H9 (cell line): ENCODE results near the gene POU6F2. TPM values are rescaled to one million over a fixed set of nuclear protein-coding genes. Genes with fewer than 3 reads are reported as not detected.

ENCODE experiments used
- DNase-seq: peaks from one replicate; pipeline ENCODE4 v3.0.0-alpha.2; 2017
- H2AFZ ChIP-seq: one replicate; pipeline ENCODE4 v1.6.1; 2013; ENCODE audit warnings: mild to moderate bottlenecking, low read length, control low read depth, moderate library complexity
- H2AK5ac ChIP-seq: 2 replicates; pipeline ENCODE4 v1.6.1; 2013; ENCODE audit warnings: low read length, control low read depth, mixed read lengths; ENCODE audit not compliant: insufficient read length
- H2BK120ac ChIP-seq: one replicate; pipeline ENCODE4 v1.6.1; 2013; ENCODE audit warnings: low read depth, mild to moderate bottlenecking, low read length, control low read depth, inconsistent platforms; ENCODE audit not compliant: poor library complexity, severe bottlenecking
- H2BK12ac ChIP-seq: 2 replicates; pipeline ENCODE4 v1.6.1; 2013; ENCODE audit warnings: low read length, control low read depth, mixed read lengths, low read depth; ENCODE audit not compliant: insufficient read length
- H2BK15ac ChIP-seq: 2 replicates; pipeline ENCODE4 v1.6.1; 2013; ENCODE audit warnings: low read depth, low read length, control low read depth
- H2BK20ac ChIP-seq: one replicate; pipeline ENCODE4 v1.6.1; 2013; ENCODE audit warnings: low read depth, mild to moderate bottlenecking, low read length, control low read depth, inconsistent platforms; ENCODE audit not compliant: poor library complexity, severe bottlenecking
- H2BK5ac ChIP-seq: 2 replicates; pipeline ENCODE4 v1.6.1; 2013; ENCODE audit warnings: low read length, control low read depth, mixed read lengths; ENCODE audit not compliant: insufficient read length
- H3K14ac ChIP-seq: 2 replicates; pipeline ENCODE4 v1.6.1; 2013; ENCODE audit warnings: low read length, control low read depth; ENCODE audit not compliant: insufficient read depth
- H3K18ac ChIP-seq: 2 replicates; pipeline ENCODE4 v1.6.1; 2013; ENCODE audit warnings: low read depth, mild to moderate bottlenecking, mixed read lengths, low read length, control low read depth; ENCODE audit not compliant: insufficient read length
- H3K23ac ChIP-seq: 2 replicates; pipeline ENCODE4 v1.6.1; 2013; ENCODE audit warnings: low read length, control low read depth, mixed read lengths, low read depth; ENCODE audit not compliant: insufficient read length
- H3K23me2 ChIP-seq: 2 replicates; pipeline ENCODE4 v1.6.1; 2013; ENCODE audit warnings: low read depth, mild to moderate bottlenecking, mixed read lengths, low read length, control low read depth; ENCODE audit not compliant: insufficient read length, poor library complexity, severe bottlenecking
- H3K27ac ChIP-seq: 2 replicates; pipeline ENCODE4 v1.5.1; 2013; ENCODE audit warnings: low read length, control low read depth, mixed read lengths, low read depth; ENCODE audit not compliant: insufficient read length
- H3K27me3 ChIP-seq: 2 replicates; pipeline ENCODE4 v1.6.1; 2013; ENCODE audit warnings: low read length, control low read depth, inconsistent platforms; ENCODE audit not compliant: insufficient read depth
- H3K4ac ChIP-seq: 2 replicates; pipeline ENCODE4 v1.6.1; 2013; ENCODE audit warnings: low read depth, mild to moderate bottlenecking, control low read depth, inconsistent platforms, low read length, moderate library complexity
- H3K4me1 ChIP-seq: 2 replicates; pipeline ENCODE4 v1.6.1; 2013; ENCODE audit warnings: low read length, control low read depth, inconsistent platforms; ENCODE audit not compliant: insufficient read depth
- H3K4me2 ChIP-seq: 2 replicates; pipeline ENCODE4 v1.6.1; 2013; ENCODE audit warnings: low read length, control low read depth, mixed read lengths; ENCODE audit not compliant: insufficient read length, insufficient read depth
- H3K56ac ChIP-seq: 2 replicates; pipeline ENCODE4 v1.6.1; 2013; ENCODE audit warnings: low read depth, mild to moderate bottlenecking, mixed read lengths, low read length, control low read depth; ENCODE audit not compliant: insufficient read length
- H3K79me1 ChIP-seq: 2 replicates; pipeline ENCODE4 v1.6.1; 2013; ENCODE audit warnings: low read depth, mild to moderate bottlenecking, moderate library complexity, low read length, control low read depth, inconsistent platforms; ENCODE audit not compliant: insufficient read depth, poor library complexity, severe bottlenecking
- H3K79me2 ChIP-seq: 2 replicates; pipeline ENCODE4 v1.6.1; 2013; ENCODE audit warnings: low read length, control low read depth, inconsistent platforms; ENCODE audit not compliant: insufficient read depth
- H3K9ac ChIP-seq: 2 replicates; pipeline ENCODE4 v1.6.1; 2013; ENCODE audit warnings: low read length, control low read depth, mixed read lengths; ENCODE audit not compliant: insufficient read length; ENCODE audit errors: extremely low read depth
- H3K9me3 ChIP-seq: one replicate; pipeline ENCODE4 v1.6.1; 2013; ENCODE audit warnings: low read depth, low read length, inconsistent platforms; ENCODE audit not compliant: control insufficient read depth
- H3T11ph ChIP-seq: one replicate; pipeline ENCODE4 v1.6.1; 2013; ENCODE audit warnings: mild to moderate bottlenecking, low read length, control low read depth, inconsistent platforms
- H4K20me1 ChIP-seq: one replicate; pipeline ENCODE4 v1.6.1; 2013; ENCODE audit not compliant: control insufficient read depth, insufficient read length, insufficient read depth
- H4K5ac ChIP-seq: 2 replicates; pipeline ENCODE4 v1.6.1; 2013; ENCODE audit warnings: low read depth, mild to moderate bottlenecking, mixed read lengths, low read length, control low read depth; ENCODE audit not compliant: insufficient read length
- H4K8ac ChIP-seq: replicated peaks from 2 replicates; pipeline ENCODE4 v1.6.1; 2013; ENCODE audit warnings: low read length, control low read depth, mixed read lengths, low read depth; ENCODE audit not compliant: insufficient read length
- H4K91ac ChIP-seq: 2 replicates; pipeline ENCODE4 v1.6.1; 2013; ENCODE audit warnings: low read depth, mild to moderate bottlenecking, moderate library complexity, mixed read lengths, low read length, control low read depth; ENCODE audit not compliant: insufficient read length
- H3K27ac Mint-ChIP-seq, 3 experiments: 2 replicates in 2 of 3; 3 replicates in 1 of 3; pipeline ENCODE4 v1.8.0; 2020 to 2021; ENCODE audit warnings: mixed read lengths in 3 of 3, mild to moderate bottlenecking in 1 of 3, moderate library complexity in 1 of 3
- H3K27me3 Mint-ChIP-seq: 2 replicates; pipeline ENCODE4 v1.8.0; 2021; ENCODE audit warnings: low read depth, mild to moderate bottlenecking, moderate library complexity, mixed read lengths
- H3K36me3 Mint-ChIP-seq, 3 experiments: 2 replicates in 2 of 3; 3 replicates in 1 of 3; pipeline ENCODE4 v1.8.0; 2020 to 2021; ENCODE audit warnings: low read depth in 3 of 3, mixed read lengths in 3 of 3; ENCODE audit not compliant: insufficient read depth in 1 of 3
- H3K4me1 Mint-ChIP-seq, 2 experiments: 2 replicates each; pipeline ENCODE4 v1.8.0; 2020; ENCODE audit warnings: mixed read lengths in 2 of 2
- H3K4me3 Mint-ChIP-seq, 2 experiments: 2 replicates in 1 of 2; 3 replicates in 1 of 2; pipeline ENCODE4 v1.8.0; 2020 to 2021; ENCODE audit warnings: mild to moderate bottlenecking in 2 of 2, mixed read lengths in 2 of 2, moderate library complexity in 1 of 2
- H3K9me3 Mint-ChIP-seq, 2 experiments: 2 replicates in 1 of 2; 3 replicates in 1 of 2; pipeline ENCODE4 v1.8.0; 2020; ENCODE audit warnings: mild to moderate bottlenecking in 2 of 2, mixed read lengths in 2 of 2, moderate library complexity in 1 of 2
- CTCF ChIP-seq: fragments of 200-600 bp; sonication (generic); conservative IDR thresholded peaks from 3 replicates; pipeline ENCODE4 v1.8.0; 2021; ENCODE audit warnings: antibody characterized with exemption, mild to moderate bottlenecking
- WGBS: extraction: QIAGEN DNeasy Blood & Tissue Kit; methylation state at CpG from one replicate; pipeline ENCODE4 v1.1.7; 2013; ENCODE audit warnings: missing lambda C conversion rate, low lambda C conversion rate, mixed read lengths; ENCODE audit not compliant: insufficient read length; ENCODE audit errors: extremely low coverage; 5-methylcytosine and 5-hydroxymethylcytosine counted together
- total RNA-seq: library from RNA; stranded (reverse); gene quantifications from 2 replicates; pipeline ENCODE4 v1.2.1, GENCODE V29; 2021

Gene POU6F2
- total RNA-seq, 1 experiment from 2014 or later, result 1.9 TPM

GRCh38 chr7:39446546-39446945, 468.8 kb downstream of the POU6F2 start:
- Histone ChIP-seq H3K14ac (no peak overlapping the region), H3K23me2 (no peaks in the 10 kb centered on the region), H2AK5ac (no peak overlapping the region), H2BK15ac (no peak overlapping the region), H3K27me3 (no peaks in the 10 kb centered on the region), H2BK20ac (no peak overlapping the region), H2BK5ac (no peak overlapping the region), H3K18ac (no peak overlapping the region), H3K4ac (no peak overlapping the region), H3K4me2 (no peak overlapping the region), H4K20me1 (no peaks in the 10 kb centered on the region), H4K8ac (no peak overlapping the region), H4K91ac (no peak overlapping the region), H3K79me2 (no peaks in the 10 kb centered on the region), H3K23ac (no peak overlapping the region), H3K56ac (no peak overlapping the region), H3T11ph (no peak overlapping the region), H2BK120ac (no peak overlapping the region), H3K27ac (no peak overlapping the region), H2BK12ac (no peak overlapping the region), H4K5ac (no peak overlapping the region), H3K9me3 (no peaks in the 10 kb centered on the region), H3K79me1 (no peaks in the 10 kb centered on the region), H3K4me1 (no peaks in the 10 kb centered on the region; the same call in 1 of the 2 replicates), H2AFZ (no peak overlapping the region), H3K9ac (no peak overlapping the region)
- DNase-seq, result no peak
- H3K9me3 Mint-ChIP-seq, result no peaks in the 10 kb centered on the region
- H3K4me3 Mint-ChIP-seq, result no peak overlapping the region
- no peaks in the 10 kb centered on the region; a peak in 1 of 4 replicates for H3K4me1 Mint-ChIP-seq
- TF ChIP-seq CTCF, result no peak
- H3K27me3 Mint-ChIP-seq, result peaks cover 2% of the 10 kb centered on the region; the same call in 1 of the 2 replicates
- H3K27ac Mint-ChIP-seq, result no peak overlapping the region
- H3K36me3 Mint-ChIP-seq, result no peaks in the 10 kb centered on the region
- no CpG with 5 or more reads among the region's 3 CpGs for WGBS
